ENCODE measurements around the gene GSDME.

GSDME gene

DNA sequence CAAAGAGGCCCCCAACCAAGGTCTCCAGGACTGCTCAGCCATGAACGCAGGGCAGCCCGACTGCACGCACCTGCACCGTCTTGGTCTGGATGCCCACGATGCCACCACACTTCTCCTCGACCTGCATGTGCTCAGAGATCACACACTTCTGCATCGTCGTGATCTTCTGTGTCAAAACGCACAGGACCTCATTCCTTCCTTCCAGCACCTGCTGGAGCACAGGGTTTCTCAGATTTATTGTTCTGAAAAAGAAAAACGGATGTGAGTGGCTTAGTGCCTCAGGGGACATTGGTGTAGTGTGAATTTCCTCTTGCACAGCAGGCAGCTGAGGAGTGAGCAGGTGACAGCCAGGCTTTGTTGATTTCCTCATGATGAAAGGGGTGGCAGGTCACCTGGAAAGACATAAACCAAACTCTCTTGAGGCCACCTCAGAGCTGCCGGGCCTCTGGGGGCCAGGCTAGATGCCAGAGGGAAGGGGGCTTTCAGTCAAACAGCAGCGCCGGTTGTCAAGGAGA, 38.2 kb downstream of the GSDME start:
- DNase-seq: no peak

DNA sequence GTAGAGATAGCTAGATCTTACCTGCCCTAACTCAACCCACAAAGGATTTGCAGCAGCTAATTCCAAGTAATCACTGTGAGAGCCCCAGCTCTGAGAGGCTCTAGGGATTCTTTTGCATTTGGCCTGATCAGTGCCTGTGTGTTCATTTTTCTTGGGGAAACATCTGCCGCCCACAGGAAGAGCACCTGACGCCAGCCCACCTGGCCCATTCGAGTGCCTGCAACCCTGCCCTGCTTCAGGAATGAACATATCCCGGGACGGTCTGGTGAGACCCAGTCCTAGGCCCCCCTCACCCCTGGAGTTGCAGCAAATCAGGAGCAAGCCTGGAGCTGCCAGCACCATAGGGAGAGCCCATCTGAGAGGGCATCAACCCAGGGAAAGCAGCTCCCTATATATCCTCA, 38.8 kb downstream of the GSDME start:
- no peak for DNase-seq

DNA sequence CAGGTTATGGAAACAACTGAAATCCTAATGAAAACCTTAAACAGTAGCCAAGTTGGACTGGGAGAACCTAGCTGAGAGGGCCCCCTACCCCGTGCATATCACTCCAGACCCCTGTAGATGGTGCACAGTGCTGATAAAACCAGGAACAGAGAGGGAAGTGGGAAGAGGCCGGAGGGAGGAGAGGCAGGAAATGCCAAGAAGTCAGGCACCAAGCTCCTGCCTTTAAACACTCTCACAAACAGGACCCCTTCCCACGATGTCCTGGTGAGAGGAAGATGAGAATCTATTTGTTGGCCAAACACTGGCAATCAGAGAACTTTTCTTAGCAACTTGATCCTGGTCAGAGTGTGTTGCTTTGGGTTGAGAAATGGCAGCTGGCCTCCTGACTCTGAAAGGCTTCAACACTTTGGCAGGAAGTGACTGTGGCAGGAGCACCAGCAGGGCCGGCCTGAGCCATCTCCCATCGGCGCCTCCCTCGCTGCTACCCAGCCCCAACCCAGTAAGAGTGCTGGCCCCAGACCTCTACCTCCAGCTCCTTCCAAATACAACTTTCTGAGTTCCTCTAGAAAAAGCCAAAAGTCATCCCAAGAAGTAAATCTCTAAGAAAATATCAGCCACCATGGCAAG, 39.5 kb downstream of the GSDME start:
- DNase-seq: no peak

DNA sequence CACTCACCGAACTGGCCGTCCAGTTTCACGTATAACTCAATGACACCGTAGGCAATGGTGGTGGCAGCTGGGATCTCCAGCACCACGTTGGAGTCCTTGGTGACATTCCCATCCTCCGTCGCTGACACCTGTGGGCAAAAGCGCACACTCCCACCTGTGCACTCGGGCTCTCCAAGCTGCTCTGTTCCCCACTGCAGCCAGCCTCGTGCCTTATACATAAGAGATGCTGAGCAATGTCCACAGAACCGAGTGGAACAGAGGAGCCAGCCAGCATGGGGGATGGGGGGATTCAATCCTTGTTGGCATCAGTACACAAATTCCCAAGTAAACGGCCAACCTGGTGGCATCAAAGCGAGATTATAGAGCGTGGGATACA, 40.0 kb downstream of the GSDME start:
- DNase-seq: no peak

DNA sequence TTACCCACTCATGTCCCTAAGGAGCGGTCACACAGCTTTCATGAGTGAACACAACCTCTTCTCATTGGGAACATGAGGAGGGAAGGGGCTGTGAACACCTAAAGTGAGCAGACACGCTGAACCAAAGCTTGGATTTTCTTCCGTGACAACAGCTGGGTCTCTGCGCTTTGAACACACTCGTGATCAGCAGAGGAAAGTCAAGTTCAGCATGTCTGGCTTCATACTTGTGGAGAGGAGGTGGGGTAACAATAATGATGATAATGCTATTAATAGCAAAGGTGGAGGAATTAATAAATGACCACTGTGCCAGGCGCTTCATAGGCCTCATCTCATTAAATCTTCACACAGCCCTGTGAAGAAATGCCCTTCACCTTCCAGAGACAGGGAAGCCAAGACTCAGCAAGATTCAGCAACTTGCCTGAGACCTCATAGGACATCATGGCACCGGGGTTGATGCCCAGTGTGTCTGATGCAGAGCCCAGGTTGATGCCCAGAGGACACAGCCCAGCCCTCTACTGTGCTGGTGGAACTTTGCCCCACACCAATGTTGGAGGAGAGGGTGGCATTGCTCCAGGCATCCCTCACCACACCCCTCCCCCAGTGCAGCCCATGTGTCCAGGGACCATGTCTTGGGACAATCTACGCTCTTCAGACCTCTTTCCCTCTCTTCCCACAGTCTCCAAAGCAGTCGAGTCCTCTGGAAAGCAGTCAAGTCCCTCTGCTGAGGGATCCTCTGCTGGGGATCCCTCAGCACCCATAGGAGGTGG, 40.6 kb downstream of the GSDME start:
- no peak for DNase-seq

DNA sequence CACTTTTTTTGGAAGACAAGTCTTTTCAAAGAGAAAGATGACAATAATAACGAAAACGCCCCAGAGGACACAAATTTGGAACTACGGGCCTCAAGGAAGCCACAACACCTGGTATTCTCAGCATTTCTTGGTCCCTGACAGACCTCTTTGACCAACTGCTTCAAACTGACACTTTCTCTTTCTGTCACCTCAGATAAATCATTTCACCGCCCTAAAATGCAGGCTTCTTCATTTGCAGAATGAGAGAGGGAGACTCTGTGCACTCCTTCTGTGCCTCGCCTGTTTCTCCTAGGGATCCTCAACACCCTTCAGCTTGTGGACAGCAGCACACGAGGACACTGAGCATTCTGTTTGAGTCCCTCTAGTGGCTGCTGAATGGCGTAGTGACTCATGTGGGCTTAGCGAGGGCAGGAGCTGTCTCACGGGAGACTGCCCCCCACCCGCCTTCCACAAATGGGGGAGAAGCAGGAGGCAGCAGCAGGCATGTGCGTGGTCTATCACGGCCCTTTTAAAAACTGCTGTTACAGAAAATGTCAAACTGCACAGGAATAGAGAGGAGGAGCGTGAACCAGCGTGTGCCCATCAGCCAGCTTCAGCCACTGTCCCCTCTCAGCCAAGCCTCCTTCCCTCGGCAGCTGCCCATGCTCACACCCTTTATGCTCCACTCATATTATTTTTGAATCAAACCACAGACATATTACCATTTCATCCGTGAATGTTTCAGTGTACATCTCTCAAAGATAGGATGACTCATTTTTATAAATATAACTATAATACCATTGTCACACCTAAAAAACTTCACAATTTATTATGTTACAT, 41.4 kb downstream of the GSDME start:
- DNase-seq: no peak

DNA sequence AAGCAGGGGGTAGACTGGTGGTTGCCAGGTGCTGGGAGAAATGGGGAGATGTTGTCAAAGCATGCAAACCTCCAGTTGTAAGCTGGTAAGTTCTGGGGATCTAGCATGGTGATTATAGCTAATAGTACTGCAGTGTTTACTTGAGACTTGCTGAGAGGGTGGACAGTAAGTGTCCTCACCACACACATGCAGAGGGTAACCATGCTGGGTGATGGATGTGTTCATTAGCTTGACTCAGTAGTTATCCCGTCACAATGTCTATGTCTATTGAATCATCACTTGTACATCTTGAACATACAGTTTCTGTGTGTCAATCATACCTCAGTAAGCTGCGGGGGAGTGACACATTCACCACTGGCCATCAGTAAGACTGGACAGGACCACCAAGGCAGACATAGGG, 42.1 kb downstream of the GSDME start:
- no peak for DNase-seq

DNA sequence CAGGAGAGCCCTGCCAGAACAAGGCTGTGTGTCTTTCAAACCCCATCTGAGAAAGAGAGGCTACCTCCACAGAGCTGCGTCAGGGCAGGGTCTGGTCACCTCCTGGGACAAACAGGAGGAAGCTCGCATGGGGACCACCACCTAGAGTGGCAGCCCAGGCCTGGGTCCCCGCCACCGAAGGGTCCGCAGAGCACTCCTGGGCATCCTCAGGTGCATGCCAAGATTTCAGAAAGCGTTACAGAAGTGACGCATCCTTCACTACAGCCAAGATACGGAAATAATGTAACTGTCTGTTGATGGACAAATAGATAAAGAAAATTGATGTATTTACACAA, 42.6 kb downstream of the GSDME start:
- DNase-seq: no peak

DNA sequence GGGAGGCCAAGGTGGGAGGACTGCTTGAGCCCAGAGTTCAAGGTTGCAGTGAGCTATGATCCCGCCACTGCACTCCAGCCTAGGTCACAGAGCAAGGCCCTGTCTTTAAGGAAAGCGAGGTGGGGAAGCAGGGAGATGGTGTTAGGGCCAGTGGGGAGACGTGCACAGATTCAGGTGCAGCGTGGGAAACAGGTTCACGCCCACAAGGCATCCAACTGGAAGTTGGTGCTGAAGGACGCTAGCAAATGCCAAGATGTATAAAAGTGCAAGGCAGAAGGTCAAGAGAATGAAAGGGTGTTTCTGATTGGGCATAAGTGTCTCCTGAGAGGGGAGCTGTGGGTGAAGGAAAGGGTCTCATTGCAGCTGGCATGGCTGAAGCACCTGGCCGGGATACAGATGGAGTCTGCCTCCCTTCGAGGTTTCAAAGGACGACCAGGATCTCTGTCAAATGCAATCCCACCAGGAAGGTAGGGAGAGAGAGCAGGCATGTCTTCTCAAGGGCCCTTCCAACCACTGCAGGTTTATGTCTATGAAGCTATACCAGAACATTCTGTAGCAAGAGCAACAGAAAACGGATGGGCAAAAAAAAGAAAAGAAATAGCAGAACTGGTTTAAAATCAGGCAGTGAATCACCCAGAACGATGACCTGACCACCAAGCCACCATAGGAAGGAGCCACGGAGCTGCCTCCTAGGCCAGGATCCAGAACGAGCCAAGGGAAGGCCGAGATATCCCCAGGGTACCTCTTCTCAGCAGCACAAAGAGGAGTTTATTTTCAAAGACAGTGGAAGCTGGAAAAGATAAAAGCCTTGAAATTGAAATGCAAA, 43.2 kb downstream of the GSDME start:
- DNase-seq: no peak

DNA sequence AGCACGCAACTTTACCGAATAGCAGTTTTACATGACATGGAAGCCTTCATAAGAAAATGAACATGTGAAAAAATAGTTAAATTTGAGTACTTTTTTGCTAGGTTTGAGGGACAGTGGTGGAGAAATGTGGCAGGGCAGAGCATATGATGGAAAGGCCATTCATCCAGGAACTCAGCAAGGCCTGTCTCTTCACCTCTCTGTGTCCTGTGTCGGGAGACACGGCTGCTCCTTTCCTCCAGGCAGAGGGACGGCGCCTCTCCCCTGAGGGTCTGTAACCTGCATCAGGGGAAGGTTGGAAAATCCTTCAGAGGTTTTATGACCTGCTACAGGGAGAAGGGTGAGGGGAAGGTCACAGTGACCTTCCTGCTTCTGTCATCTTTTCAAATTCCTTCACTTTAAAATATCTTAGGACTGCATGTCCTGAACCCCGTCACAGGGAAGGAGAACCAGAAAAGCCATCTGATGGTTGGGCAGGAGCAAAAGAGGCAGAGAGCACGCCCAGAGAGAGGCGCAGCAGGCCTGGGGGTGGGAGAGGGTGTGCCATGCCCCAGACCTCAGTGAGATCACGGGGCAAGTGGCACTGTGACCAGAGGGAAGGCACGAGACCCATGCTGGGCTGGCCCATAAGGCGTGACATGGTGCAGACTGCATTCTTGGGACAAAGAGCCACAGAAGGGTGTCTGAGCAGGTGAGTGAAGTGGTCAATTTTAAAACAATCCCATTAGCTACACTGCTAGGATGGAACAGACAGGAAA, 44.0 kb downstream of the GSDME start:
- no peak for DNase-seq

DNA sequence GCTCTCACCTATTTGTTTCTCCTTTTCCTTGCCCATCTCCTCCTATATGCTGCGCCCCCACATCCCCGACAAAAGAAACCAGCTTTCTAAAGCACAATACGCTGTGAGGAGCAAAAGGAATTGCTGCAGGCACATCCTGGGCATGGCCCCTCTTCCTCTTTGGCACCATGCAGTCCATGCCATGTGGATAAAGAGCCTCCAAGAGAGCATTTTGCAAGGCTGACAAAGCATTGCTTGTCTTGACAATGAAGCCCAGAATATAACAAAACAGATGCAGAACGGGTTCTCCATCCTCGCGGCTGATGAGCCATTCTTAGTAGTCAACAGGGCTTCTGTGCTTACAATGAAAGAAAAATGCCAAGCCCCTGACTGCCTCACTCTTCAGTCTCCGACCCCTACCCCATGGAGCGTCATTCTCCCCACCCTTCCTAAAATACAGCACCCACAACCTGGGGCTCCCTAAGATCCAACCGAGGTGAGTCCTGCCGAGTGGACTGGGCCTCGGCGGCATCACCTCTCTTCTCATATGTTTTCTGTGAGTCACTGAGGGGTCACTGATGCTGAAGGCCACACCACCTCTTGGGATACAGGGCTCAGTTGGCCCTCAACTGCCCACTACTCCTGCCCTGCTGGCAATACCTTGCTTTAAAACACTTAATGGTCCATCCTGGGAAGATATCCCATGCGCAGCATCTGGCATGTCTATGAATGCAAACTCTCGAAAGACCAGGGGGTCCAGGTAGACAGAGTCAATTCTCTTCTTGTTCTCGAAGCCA, 47.5 kb downstream of the GSDME start:
- DNase-seq: no peak

DNA sequence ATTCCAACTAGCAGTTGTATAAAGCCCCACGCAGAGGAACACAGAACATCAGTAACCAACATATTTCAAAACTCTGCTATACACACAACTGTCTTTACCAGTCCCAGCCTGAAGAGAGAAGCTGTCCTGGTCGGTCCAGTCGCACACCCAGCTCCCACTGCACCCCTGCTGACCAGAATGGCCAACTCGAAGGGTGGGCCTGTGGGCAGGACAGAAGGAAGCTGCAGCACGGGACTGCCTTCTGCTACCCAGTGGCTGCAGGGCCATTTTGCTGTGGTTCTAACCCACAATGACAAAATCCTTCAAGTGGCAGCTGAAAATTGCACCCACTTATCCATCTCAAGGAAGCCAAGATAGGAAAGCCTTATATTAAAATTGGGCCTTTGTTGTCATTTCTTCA, 48.2 kb downstream of the GSDME start:
- no peak for DNase-seq

DNA sequence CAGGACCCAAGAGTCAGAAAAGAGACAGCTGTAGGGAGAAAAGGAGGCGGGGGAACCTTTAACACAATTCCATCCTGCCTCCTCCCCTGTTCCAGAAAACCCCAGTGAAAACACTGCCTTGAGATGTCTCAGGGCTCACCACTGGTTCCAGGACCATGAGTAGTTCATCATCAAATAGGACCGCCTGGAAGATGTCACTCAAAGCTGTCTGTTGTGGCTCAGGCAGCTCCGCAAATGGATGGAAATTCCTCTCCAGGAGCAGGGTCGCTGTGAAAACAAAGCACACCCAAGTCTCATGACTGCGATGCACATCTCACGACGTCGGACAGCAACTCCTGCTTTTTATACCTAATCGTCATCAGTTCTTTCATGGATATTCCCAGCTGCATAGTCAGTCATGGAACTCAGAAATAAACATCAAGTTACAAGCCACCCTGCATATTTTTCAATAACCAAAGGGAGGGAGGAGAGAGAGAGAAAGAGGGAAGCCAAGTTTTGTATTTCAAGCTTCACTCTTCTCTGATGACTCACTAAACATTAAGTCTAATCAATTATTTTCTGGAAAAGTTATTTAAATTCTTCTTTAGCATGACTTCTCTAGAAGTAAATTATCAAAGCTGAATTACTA, 49.2 kb downstream of the GSDME start:
- no peak for DNase-seq

DNA sequence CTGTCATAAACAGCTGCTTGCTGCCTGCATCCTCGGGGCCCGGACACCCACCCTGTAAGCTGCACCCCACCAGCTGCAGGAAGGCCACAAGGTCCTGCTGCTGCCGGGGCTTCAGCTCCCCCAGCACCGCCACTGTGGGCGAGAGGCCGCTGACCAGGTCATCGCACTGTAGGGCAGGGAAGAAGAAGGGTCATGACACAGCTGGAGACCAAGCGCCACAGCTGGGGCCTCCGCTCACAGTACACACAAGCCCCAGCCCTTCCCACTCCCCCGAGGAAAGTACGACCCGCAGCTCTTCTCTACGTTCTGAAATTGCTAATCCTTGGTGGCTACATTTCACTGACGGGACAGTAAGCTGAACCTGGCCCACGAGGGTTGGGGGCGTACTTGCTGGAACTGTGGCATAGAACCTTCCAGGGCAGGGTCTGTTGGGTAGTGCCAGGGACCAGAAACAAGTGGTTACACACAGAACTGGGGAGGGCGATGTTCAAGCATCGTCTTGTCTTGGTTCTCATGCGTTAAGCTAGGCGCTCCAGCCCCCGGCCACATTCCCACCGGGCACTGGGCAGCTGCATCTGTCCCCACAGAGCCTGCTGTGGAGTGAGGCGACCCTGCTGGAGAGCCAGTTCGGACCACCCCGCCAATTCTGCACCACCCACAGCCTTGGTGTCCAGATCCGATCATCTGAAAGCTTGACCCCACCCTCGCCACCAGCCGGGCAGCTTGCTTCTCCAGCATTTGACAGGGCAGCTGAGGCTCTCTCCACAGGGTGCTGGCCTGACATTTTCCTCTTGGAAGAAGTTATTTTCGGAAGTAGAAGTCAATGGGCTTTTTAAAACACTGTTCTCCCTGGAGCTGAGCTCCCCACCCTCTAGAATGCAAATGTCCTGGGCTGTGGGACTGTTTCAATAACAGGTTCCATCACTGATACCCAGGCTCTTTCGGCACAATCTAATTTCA, 50.8 kb downstream of the GSDME start:
- no peak for DNase-seq

DNA sequence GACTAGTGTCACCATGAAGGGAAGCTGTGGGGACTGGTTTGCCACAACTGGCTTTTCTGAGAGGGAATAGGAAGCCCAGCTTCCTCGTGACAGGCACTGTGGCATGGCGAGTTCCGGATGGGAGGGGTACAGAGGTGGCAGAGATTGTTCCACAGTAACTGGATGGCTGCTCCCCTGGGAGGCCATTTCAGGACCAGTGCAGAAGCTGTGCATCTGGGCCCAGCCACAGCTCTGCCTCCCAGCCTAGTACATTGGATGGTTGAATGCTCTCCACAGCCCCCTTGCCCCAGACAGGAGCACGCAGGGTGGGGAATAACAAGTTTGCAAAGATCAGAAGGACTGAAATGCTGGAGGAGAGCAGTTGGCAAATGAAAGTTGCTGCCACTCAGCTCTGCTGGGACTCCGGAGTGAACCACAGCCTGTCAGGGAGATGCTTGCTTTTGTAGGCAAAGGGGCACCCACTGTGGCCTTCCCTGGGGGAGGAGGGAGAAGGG, 51.8 kb downstream of the GSDME start:
- no peak for DNase-seq

DNA sequence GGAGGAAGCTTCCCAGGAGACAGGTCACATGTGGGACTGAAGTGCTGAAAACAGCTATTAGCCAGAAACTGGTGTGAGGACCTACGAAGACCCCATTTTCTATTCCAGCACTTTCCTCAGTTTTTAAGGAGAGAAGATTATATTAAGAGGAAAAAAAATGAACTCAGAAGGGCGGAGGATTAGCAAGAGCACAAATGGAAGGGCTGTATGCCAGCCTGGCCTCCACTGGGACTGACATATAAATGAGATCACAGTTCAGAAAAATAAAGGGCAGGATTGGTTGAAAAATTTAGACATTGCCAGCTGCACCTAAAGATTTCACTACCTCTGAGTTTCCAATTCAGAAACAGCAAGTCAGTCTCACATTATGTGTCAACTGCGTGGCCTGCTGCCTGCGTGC, 53.0 kb downstream of the GSDME start:
- DNase-seq: no peak

DNA sequence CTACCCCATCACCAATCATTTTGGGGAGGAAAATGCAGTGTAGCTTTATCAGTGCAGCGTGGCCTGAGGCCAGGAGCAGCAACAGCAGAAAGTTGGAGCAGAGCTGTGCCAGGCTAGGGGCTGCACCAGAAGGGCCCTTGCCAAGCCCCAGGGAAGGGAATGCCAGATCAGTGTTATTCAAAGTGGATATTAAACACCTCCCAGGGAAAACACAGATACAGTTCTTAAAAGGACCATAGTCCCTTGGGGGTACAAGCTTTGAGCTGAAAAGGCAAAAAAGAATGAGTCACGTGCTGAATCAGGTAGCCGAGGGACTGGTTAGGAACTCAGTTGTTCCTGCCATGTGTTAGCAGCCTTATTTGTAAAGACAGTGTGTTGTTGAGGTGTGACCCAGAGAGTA, 54.0 kb downstream of the GSDME start:
- no peak for DNase-seq

DNA sequence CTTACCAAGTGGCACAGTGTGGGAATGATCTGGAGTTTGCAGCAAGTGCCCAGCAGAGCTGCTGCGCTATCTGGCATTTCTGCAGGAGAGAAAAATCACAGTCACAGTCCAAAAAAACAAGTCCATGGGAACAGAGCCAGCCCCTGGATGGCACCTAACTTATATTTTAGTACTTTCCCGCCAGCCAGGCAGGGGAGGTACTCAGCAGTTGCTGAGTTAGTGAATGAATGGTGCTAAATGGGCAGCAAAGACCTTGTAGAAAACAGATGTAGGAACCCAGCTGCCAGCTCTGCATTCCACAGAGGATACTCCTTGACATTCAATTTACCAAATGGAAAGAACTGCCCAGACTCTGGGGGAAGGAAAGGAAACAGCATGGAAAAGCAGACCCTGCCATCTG, 54.5 kb downstream of the GSDME start:
- DNase-seq: no peak

Data from amniotic stem cell (primary cell).